ENCODE results near the gene STX18. TPM values are rescaled to one million over a fixed set of nuclear protein-coding genes. Genes with fewer than 3 reads are reported as not detected.
"Not testable (repeated sequence)": the region's sequence is repeated elsewhere in the genome, so short reads cannot be mapped to it uniquely, and the experiment has no call there.

The STX18 gene
- total and polyA plus RNA-seq, 11 donors = 10.1 to 26.1 (median 18.0) TPM

DNA sequence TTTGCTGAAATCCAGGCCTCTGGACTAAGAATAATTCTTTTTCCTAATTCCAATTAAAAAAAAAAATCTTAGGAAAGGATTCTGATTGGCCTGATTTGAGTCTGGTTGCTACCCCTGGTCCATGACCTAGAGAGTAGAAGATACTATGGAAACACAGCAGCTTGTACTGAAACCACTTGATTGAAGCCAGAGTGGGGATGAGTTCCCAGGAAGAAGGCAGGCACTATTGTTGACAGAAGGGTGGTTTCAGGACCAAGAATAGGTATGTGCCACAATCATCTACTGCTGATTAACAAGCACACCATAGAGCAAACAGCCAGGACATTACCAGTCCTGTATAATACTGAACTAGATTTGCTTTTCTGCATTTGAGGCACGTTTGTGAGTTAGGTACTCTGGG is 29.6 kb downstream of the STX18 start:
- H3K27ac ChIP-seq = no peak overlapping the region
- no peaks in the 10 kb centered on the region for H3K9me3 ChIP-seq
- H3K4me1 ChIP-seq = peaks cover 0 to 23% (median 3%) of the 10 kb centered on the region in 12 donors
- WGBS, 4 donors = 64 to 80% (median 78%) methylated on average over 1 of the region's 1 CpG
- no peaks in the 10 kb centered on the region for H3K36me3 ChIP-seq
- H3K27me3 ChIP-seq = no peaks in the 10 kb centered on the region
- ATAC-seq (no peak), DNase-seq (no peak)
- intact Hi-C loops (cut with DNase I) = no loop called here
- no peak for TF ChIP-seq POLR2A (IDR thresholded peaks at IDR 0.05)
- no peak for TF ChIP-seq CTCF (IDR thresholded peaks at IDR 0.05)
- H3K4me3 ChIP-seq = no peak overlapping the region

GRCh38 chr4:4510641-4511040 is 31.2 kb downstream of the STX18 start:
- peaks cover 0 to 20% (median 3%) of the 10 kb centered on the region in 12 donors for H3K4me1 ChIP-seq
- H3K4me3 ChIP-seq; ATAC-seq; H3K27ac ChIP-seq; H3K9me3 ChIP-seq; DNase-seq; H3K36me3 ChIP-seq; intact Hi-C loops (cut with DNase I); H3K27me3 ChIP-seq: not testable (repeated sequence)
- WGBS, 4 donors = 94 to 98% (median 97%) methylated on average over 3 of the region's 3 CpGs

GRCh38 chr4:4509521-4509920 is 32.3 kb downstream of the STX18 start:
- WGBS, 4 donors = 95 to 98% (median 98%) methylated on average over 2 of the region's 2 CpGs
- no peak for ATAC-seq
- TF ChIP-seq CTCF (IDR thresholded peaks at IDR 0.05) (no peak), POLR2A (IDR thresholded peaks at IDR 0.05) (no peak)

DNA sequence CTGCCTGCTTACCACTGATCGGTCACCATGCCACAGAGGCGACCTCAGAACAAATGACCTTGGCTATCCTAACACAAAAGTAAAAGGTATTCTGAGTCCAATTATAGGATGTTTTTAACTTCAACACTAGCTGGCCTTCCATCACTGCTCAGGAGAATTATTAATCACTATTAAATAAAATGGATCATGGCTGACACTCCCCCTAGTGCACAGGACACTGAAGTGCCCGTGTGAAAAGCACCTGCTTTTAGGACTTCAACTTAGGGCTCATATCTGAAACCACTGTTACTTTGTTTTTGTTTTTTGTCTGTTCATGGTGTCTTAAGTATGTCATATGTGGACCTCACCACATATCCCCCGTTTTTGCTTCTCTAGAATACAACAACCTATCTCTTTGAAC is 33.9 kb downstream of the STX18 start:
- Histone ChIP-seq H3K9me3 (no peaks in the 10 kb centered on the region), H3K27ac (no peak overlapping the region), H3K36me3 (no peaks in the 10 kb centered on the region), H3K4me3 (no peak overlapping the region), H3K4me1 (peaks cover 0 to 15% (median 2%) of the 10 kb centered on the region in 12 donors), H3K27me3 (no peaks in the 10 kb centered on the region)
- DNase-seq (no peak), ATAC-seq (no peak)
- 82 to 85% (median 85%) methylated on average over 4 of the region's 4 CpGs for WGBS, 4 donors
- intact Hi-C loops (cut with DNase I) = no loop called here
- TF ChIP-seq CTCF (IDR thresholded peaks at IDR 0.05) (peak in 4 of 12 donors; percentile 28 to 38 (median 32)), POLR2A (IDR thresholded peaks at IDR 0.05) (no peak)

More at GRCh38 chr4:4509521-4509920, 32.3 kb downstream of the STX18 start:
- Histone ChIP-seq H3K9me3 (no peaks in the 10 kb centered on the region), H3K27me3 (no peaks in the 10 kb centered on the region), H3K36me3 (no peaks in the 10 kb centered on the region), H3K4me3 (no peak overlapping the region), H3K27ac (no peak overlapping the region), H3K4me1 (peaks cover 0 to 14% (median 1%) of the 10 kb centered on the region in 12 donors)
- no peak for DNase-seq
- intact Hi-C loops (cut with DNase I) = no loop called here

DNA sequence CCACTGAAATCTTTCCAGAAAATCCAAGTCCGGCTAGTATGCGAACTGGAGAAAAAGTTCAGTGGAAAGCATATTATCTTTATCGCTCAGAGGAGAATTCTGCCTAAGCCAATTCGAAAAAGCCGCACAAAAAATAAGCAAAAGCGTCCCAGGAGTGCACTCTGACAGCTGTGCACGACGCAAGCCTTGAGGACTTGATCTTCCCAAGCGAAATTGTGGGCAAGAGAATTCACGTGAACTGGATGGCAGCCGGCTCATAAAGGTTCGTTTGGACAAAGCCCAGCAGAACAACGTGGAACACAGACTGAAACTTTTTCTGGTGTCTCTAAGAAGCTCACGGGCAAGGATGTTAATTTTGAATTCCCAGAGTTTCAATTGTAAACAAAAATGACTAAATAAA is 34.4 kb downstream of the STX18 start:
- Histone ChIP-seq H3K9me3 (no peaks in the 10 kb centered on the region), H3K36me3 (no peaks in the 10 kb centered on the region), H3K4me1 (peaks cover 0 to 15% (median 1%) of the 10 kb centered on the region in 12 donors), H3K4me3 (peak overlapping the region in 1 of 12 donors; percentile 9), H3K27me3 (no peaks in the 10 kb centered on the region), H3K27ac (no peak overlapping the region)
- ATAC-seq (no peak), DNase-seq (no peak)
- 87 to 95% (median 91%) methylated on average over 14 of the region's 14 CpGs for WGBS, 4 donors
- intact Hi-C loops (cut with DNase I) = no loop called here
- no peak for TF ChIP-seq CTCF (IDR thresholded peaks at IDR 0.05)
- TF ChIP-seq POLR2A (IDR thresholded peaks at IDR 0.05) = no peak
